DMS 273 treated with DMSO at 0.1 percent for 48 hours (cell line): ENCODE measurements around the gene ZNF263.
"Not testable (repeated sequence)": the region's sequence is repeated elsewhere in the genome, so short reads cannot be mapped to it uniquely, and the experiment has no call there.

ENCODE experiments used
- DNase-seq: peaks from one replicate; lab custom pipeline; 2025; lab: John Stamatoyannopoulos, UW

The ZNF263 gene

DNA sequence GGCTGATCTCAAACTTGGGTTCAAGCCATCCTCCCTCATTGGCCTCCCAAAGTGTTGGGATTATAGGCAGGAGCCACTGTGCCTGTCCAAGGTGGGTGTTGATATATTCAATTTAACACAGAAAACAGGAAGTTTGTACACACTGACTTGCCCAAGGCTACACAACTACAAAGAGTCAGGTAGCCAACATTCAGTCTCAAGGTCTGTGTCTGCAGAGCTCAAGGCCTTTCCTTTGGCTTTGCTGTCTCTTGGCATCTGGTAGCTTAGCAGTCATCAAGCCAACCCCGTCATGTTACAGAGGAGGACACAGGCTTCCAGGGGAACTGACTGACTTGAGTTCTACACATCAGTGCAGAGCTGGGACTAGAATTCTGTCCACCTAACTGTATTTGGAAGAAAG, 15.0 kb upstream of the ZNF263 start:
- no peak for DNase-seq

GRCh38 chr16:3270718-3271117, 12.6 kb upstream of the ZNF263 start:
- not testable (repeated sequence) for DNase-seq

GRCh38 chr16:3271281-3271680, 12.0 kb upstream of the ZNF263 start:
- DNase-seq = not testable (repeated sequence)

- DNase-seq = peak; percentile 6
These were observed 8.8 kb upstream of the ZNF263 start for GRCh38 chr16:3274490-3274889.

GRCh38 chr16:3274947-3275346, 8.3 kb upstream of the ZNF263 start:
- no peak for DNase-seq

GRCh38 chr16:3276679-3277078, 6.6 kb upstream of the ZNF263 start:
- no peak for DNase-seq

- no peak for DNase-seq
These were observed 2.0 kb upstream of the ZNF263 start for GRCh38 chr16:3281222-3281820.

DNA sequence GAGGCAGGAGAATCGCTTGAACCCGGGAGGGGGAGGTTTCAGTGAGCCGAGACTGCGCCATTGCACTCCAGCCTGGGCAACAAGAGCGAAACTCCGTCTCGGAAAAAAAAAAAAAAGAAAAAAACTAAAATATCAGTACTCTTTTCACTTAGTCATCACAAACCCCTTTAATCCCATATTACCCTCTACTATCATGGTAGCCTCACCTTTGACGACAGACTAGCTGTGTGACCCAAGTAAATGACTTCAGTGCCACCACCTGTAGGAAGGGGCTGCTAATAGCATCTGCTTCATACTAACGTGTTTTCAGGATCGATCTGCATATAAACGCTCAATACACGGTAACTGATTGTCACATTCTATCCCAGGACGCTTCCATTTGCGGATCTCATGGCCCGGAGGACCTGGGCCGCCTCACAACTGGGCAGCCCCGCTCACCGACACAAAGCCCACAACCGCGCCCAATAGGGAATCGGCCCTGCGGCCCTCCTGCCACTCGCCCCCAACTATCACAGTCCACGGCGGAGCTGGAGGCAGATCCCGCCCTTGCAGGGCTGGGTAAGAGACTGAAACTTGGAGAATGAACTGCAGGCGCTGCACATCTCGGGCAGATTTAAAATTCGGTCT, 1.1 kb upstream of the ZNF263 start:
- DNase-seq = peak; percentile 83

DNA sequence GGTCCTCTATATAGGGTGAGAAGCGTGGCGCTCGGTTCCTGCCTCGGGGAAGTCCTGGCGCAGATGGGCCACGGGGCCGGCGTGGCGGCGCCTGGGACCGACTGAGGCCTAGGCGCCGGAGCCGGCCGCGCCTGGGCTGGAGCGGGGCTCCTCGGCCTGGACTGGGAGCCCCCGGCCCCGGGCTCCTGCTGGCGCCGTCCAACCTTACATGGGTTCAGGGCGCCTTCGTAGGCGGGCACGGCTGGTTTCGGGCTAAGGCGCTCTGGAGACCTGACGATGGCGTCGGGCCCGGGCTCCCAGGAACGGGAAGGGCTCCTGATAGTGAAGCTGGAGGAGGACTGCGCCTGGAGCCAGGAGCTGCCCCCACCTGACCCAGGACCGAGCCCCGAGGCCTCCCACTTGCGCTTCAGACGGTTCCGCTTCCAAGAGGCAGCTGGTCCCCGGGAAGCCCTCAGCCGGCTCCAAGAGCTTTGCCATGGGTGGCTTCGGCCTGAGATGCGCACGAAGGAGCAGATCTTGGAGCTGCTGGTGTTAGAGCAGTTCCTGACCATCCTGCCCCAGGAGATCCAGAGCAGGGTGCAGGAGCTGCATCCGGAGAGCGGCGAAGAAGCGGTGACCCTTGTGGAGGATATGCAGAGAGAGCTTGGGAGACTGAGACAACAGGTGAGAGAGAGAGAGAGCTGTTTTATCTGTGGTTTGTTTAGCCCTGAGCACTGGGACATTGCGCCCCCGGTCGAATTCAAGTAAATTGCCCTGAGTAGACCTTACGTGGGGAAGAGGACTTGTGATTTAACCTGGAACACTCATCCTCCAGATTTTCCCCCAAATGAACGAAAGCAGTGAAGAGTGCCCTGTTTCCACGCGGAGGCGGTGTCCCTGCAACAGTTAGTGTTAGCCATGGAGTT, 504 bp downstream of the ZNF263 start:
- no peak for DNase-seq

- no peak for DNase-seq
These were observed 1.8 kb downstream of the ZNF263 start for GRCh38 chr16:3285131-3285530.

DNA sequence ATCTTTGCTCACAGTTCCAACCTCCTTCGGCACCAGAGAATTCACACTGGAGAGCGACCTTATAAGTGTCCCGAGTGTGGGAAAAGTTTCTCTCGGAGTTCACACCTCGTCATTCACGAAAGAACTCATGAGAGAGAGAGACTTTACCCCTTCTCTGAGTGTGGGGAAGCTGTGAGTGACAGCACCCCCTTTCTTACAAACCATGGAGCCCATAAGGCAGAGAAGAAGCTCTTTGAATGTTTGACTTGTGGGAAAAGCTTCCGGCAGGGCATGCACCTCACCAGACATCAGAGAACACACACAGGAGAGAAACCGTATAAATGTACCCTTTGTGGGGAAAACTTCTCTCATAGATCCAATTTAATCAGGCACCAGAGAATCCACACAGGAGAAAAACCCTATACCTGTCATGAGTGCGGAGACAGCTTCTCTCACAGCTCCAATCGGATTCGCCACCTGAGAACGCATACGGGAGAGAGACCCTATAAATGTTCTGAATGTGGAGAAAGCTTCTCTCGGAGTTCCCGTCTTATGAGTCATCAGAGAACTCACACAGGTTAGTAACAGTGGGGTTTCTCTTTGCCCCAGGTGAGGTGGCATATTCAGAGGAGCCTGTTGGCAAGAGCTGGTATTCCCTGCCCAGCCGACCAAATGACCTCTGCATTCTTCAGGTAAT, 6.8 kb downstream of the ZNF263 start:
- DNase-seq = no peak

DNA sequence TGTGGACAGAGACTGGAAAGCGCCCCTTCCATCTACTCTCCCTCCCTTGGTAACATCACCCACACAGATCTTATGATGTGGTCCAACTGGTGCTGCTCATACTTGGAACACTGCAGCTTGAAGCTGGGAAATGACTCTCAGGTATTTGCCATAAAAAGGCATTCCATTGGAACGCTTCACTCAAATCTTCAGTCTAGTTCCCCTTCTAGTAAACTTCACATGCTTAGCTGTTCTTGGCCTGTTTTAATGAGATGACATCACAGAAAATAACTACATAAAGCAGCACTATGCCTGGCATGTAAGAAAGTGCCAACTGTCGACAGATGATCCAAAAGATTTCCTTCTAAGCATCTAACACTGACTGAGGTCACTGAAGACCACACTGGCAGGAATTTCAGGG, 9.3 kb downstream of the ZNF263 start:
- no peak for DNase-seq

GRCh38 chr16:3295209-3295608, 11.9 kb downstream of the ZNF263 start:
- DNase-seq = no peak

DNA sequence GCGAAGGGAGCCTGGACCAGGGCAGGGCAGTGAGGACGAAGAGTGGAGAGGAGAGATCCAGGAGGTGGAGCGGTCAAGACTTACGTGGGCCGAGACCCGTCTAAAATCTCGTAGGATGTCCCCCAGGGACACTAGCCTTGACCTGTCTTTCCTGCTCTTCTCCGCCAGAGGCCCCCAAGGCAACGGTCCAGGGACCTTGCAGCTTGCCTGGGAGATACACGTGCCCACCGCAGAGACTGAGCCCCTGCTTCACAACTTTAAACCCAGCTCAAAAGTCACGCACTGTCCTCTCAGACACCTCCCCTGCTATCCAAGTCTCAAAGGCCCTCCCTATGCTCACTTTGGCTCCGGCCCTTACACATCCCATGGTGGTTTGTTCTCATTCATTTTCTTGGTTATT, 12.5 kb downstream of the ZNF263 start:
- no peak for DNase-seq

DNA sequence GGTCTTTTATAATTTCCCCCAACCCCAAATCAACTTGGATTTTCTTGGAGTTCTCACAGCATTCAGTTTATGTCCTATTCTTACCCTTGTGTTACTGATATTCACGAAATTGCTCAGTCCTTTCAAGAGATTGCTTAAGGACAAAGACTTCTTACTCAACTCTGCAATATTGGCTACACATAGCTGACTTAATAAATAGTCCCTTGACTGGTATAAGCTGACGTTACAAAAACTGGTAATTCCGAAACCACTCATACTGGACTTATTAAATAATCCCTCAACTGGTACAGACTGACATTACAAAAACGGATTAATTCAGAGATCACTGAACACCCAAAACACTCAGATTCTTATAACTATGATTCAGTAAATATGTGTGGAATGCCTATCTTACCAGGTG, 21.1 kb downstream of the ZNF263 start:
- no peak for DNase-seq

GRCh38 chr16:3305109-3306068, 22.1 kb downstream of the ZNF263 start, which contains the start of the genes TIGD7 and ZNF75A:
Gene TIGD7, minus strand, starts transcription at chr16:3305430. Its CDS starts 4,816 bp downstream, at chr16:3300614.
Gene ZNF75A, plus strand, starts transcription at chr16:3305497. Its CDS starts 2,932 bp downstream, at chr16:3308429.
- peak; percentile 78 for DNase-seq

- no peak for DNase-seq
These were observed 22.8 kb downstream of the ZNF263 start for GRCh38 chr16:3306078-3306477.

DNA sequence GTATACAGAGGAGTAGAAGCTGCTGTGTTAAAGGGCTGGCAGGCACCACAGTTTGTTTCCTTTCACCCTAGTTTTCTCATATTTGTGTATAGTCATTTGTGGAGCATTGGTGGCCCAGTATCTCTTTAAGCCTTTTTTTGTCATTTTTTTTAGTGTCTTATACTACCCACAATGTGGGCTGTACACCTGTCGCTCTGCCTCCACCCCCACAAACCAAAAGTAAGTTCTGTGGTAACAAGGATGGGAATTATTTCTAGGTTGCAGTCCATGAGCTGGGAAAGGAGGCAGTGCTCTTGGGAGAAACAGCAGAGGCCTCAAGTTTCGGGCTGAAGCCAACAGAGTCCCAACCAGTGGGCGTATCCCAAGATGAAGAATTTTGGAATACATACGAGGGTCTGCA, 28.2 kb downstream of the ZNF263 start:
- DNase-seq = no peak

GRCh38 chr16:3317315-3317999, 34.2 kb downstream of the ZNF263 start:
- DNase-seq = no peak

DNA sequence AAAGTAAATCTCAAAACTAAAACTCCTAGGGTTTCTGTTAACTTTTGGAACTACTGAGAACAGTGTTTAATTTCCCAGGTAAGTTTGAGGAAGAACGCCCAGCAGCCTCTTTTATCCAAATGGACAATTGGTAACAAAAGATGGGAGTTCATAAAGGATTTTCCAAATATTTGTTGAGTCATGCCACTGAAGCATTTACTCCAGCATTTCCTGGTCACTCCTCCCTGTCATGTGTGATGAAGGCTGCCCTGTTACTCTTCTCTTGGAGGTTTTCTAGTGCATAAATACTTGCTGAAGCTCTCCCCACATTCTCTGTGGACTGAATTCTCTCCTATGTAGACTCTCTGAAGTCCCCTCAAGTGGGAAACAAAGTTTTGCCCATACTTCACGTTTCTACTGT, 38.5 kb downstream of the ZNF263 start:
- DNase-seq = no peak

DNA sequence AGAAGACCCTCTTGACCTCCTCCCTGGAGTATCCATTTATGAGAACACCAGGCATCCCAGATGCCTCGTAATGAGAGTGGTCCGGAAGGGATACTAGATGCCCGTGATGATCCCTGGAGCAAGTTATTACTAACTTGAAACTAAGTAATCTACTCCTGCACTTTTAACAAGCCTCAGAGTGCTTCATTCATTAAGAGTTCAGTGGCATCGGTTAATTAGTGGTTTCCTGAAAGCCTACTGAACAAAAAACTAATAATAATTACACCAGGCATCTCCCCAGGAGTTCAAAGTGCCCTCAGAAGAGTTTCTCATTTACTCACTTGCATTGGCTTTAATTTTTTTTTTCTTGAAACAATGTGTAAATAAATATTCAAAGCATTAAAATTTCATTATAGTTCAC, 44.2 kb downstream of the ZNF263 start:
- DNase-seq = no peak
